GM12873 (cell line): ENCODE measurements around the gene VLDLR.

Experiments
- TF ChIP-seq, protein P1 (sequence below): IDR thresholded peaks from 2 replicates; pipeline ENCODE4 v1.5.1; 2012; ENCODE audit warnings: low read depth, mild to moderate bottlenecking, moderate library complexity, low read length, control low read depth; ENCODE audit not compliant: insufficient read depth; ENCODE audit errors: missing control alignments

VLDLR gene

DNA sequence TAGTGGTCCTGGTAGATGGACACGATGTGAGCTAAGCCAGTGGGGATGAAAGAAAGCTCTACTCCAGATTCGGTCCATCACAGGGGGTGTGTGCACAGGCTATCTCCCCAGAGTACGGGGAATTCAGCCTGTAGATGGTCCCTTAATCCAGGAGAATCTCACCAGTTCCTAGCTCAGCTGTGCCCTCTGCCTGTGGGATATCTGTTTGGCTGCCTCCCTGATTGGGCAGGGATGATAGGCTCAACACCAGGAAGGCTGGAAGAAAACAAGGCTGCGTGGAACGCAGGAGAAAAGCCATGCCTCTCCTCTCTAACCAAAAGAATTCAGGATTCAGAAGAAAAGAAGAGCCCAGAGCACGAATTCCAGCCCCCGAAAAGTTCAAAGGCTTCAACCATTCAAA lies 40.9 kb downstream of the VLDLR start:
- TF ChIP-seq, protein P1, sequence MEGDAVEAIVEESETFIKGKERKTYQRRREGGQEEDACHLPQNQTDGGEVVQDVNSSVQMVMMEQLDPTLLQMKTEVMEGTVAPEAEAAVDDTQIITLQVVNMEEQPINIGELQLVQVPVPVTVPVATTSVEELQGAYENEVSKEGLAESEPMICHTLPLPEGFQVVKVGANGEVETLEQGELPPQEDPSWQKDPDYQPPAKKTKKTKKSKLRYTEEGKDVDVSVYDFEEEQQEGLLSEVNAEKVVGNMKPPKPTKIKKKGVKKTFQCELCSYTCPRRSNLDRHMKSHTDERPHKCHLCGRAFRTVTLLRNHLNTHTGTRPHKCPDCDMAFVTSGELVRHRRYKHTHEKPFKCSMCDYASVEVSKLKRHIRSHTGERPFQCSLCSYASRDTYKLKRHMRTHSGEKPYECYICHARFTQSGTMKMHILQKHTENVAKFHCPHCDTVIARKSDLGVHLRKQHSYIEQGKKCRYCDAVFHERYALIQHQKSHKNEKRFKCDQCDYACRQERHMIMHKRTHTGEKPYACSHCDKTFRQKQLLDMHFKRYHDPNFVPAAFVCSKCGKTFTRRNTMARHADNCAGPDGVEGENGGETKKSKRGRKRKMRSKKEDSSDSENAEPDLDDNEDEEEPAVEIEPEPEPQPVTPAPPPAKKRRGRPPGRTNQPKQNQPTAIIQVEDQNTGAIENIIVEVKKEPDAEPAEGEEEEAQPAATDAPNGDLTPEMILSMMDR = no peak

DNA sequence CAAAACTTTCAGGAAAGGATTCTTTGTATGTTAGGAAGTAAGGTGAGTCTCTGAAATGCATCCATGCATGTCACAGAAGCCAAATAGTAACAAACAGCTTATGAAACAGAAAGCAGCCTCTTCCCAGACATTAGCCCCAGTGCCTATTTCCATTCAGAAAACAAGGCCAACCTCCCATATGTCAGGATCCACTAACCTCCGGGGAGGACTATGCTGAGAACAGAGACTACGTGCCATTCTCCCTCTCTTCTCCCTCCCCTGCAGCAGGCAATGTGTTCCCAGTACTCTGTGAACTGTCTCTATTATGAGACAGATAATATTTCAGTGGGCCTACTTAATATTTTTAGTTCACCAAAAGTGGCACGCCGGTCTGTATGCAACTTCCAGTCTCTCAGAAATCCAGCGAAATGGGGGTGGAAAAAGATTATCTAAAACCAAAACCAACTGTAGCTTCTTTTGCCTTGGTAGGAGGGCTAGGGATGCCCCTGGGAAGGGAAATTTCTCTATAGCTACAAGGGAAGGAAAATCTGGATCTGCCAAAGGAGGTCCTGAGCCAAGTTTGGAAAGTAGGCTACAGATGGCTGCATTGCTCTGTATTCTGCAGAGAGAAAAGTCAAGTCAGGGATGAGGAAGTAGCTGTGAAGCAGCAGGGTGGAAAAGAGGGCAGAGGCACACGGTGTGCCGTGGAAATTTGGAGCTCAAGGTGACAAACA lies 42.0 kb downstream of the VLDLR start:
- TF ChIP-seq, protein P1 = no peak

DNA sequence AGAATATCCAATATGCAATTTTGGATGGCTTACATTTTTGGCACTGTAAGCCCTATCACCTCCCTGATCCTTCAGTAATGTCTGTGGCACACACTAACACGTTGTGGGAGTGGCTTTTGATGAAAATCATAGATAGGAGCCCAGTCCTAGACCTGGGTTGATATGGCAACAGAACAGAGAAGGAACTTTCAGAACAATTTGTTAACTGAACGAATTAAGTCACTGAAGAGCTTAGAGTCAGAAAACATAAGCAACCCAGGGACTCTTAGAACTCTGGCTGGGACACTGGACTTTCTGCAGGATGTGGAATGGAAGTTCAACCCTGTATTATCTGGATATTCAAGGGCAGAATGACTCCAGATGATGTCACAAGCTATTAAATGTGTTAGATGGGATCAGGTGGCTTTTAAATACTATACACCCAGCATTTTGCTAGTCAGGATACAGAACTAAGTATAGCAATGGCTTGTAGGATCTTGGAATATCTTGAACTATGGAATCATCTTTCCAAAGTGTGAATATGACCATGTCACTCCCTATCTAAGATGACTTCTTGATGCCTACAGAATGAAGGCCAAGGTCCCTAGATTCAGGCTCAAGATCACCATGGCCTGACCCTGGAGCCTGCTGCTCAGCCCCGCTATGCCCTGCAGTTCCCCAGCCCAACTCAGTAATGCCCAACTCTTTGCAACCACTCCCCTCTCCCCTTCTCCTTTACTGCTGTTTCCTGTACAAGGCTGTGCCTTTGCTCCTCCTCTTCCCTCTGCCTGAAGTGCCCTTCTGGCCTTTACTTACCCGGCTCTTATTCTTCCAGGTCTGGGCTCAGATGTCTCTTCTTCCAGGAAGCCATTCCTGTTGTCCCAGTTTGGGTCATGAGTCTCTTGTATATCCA lies 42.8 kb downstream of the VLDLR start:
- TF ChIP-seq, protein P1 = no peak

DNA sequence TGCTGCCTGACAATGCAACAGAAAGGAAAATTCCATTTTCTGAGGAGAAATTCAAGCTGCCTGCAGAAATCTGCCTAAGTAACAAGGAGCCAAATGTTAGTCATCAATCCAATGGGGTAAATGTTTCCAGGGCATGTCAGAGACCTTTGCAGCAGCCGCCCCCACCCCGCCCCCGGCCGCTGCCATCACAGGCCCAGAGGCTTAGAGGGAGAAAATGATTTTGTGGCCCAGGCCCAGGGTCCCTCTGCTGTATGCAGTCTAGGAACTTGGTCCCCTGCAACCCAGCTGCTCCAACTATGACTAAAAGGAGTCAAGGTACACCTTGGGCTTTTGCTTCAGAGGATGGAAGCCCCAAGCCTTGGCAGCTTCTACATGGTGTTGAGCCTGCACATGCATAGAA lies 45.0 kb downstream of the VLDLR start:
- TF ChIP-seq, protein P1 = no peak

DNA sequence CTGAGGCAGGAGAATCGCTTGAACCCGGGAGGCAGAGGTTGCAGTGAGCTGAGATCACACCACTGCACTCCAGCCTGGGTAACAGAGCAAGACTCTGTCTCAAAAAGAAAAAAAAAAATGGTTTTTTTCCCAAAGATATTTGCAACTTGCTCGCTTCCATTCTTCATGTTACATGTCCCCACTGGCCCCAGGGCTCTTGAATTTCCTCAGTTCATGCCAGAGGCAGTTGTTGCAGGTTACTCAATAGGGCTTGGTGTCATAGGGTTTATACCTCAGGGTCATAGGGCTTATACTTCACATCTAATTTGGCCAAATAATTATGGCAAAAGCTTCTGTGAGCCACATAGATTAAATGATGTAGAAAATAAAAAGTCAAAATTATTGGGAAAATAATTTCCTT lies 51.6 kb downstream of the VLDLR start:
- TF ChIP-seq, protein P1 = no peak

DNA sequence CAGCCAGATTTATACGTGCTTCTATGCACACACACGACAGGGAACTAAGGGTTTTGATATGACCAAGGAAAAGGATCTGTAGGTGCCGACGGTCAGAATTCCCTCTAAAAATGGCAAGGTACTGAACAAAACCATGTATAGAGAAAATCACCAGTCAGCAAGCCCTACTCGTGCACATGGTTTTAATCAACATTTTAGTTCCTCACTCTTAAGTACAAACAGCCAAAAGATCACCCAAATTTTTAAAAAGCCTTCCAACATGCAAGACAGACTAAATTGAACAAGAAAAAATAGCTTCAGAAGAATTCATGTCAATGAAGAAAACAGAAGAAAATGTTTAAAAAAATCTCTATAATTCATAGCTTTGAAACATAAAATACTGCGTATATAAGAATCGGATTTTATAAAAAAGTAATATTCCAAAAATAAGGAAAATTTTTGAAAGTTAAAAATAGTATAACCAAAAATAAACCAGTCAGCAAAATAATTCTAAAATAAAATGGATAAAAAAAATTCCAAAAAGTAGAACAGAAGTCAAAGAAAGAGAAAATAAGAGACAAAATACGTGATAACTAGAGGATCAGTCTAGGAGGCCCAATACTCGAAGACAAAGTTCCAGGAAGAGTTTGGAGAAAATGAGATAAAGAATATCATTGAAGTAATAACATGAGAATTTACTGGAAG lies 52.7 kb downstream of the VLDLR start:
- TF ChIP-seq, protein P1 = no peak

DNA sequence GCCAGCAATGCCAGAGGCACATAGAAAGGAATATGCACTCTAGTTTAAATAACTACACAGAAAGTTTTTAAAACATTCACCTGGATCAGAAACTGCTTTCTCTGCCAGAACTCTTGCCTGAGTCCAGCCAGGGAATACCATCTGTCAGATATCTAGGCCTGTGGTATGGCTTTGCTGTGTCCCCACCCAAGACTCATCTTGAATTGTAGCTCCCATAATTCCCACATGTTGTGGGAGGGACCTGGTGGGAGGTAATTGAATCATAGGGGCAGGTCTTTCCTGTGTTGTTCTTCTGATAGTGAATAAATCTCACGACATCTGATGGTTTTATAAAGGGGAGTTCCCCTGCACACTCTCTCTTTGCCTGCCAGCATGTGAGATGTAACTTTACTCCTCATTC lies 54.2 kb downstream of the VLDLR start:
- TF ChIP-seq, protein P1 = no peak
